Psoas muscle (tissue), 8 donors: ENCODE data around the gene FBXO9. TPM values are rescaled to one million over a fixed set of nuclear protein-coding genes. Genes with fewer than 3 reads are reported as not detected.

Experiments
- ATAC-seq, 4 donors: fragments of 200-7000 bp; cut with Tn5 transposase; one replicate each; pipeline ENCODE4 v1.9.1; 2020; ENCODE audit warnings: moderate library complexity in 3 of 4, mild to moderate bottlenecking in 2 of 4
- DNase-seq, 2 donors: peaks; one replicate each; pipeline ENCODE4 v3.0.0-alpha.2; 2020
- H3K27ac ChIP-seq: fragments of 200-600 bp; one replicate; pipeline ENCODE4 v1.8.0; 2022
- H3K27me3 ChIP-seq, 3 donors: fragments of 200-600 bp in 1 of 3; one replicate each; pipeline versions ENCODE4 v1.6.1 to v1.8.0; 2013 to 2022; ENCODE audit warnings: low read length in 2 of 3, mild to moderate bottlenecking in 2 of 3, moderate library complexity in 1 of 3; ENCODE audit not compliant: insufficient read depth in 3 of 3
- H3K36me3 ChIP-seq, 2 donors: fragments of 200-600 bp in 1 of 2; one replicate each; pipeline versions ENCODE4 v1.6.1 to v1.8.0; 2013 to 2022; ENCODE audit warnings: low read depth in 1 of 2, mild to moderate bottlenecking in 1 of 2, moderate library complexity in 1 of 2; ENCODE audit not compliant: insufficient read depth in 1 of 2
- H3K4me1 ChIP-seq: fragments of 200-600 bp; one replicate; pipeline ENCODE4 v1.8.0; 2022
- H3K4me3 ChIP-seq: fragments of 200-600 bp; one replicate; pipeline ENCODE4 v1.8.0; 2022; ENCODE audit warnings: mild to moderate bottlenecking
- H3K9me3 ChIP-seq: fragments of 200-600 bp; one replicate; pipeline ENCODE4 v1.8.0; 2022
- CTCF ChIP-seq: fragments of 200-600 bp; IDR thresholded peaks from one replicate; pipeline ENCODE4 v1.8.0; 2022; ENCODE audit warnings: antibody characterized with exemption
- WGBS, 3 donors: extraction: QIAGEN DNeasy Blood & Tissue Kit; methylation state at CpG; one replicate each; pipeline versions ENCODE4 v1.1.6 to v1.1.7; 2013; 5-methylcytosine and 5-hydroxymethylcytosine counted together
- intact Hi-C, 2 donors: fragments of 100-400 bp; cut with DNase I; formaldehyde crosslinking; loops; one replicate each; pipeline versions ENCODE4 v1.11.0 to v1.14.2; 2022
- polyA plus RNA-seq, 3 donors: library from polyadenylated mRNA; stranded (reverse); fragments of 200-250 nt; gene quantifications; one replicate each; pipeline ENCODE4 v1.2.3, GENCODE V29; 2013
- total RNA-seq, 4 donors: library from RNA; stranded (reverse); fragmentation: NEBNext Ultra II Directional in 2 of 4; extraction: Animal tissue kit (Norgen Biotek cat#: 25700) in 2 of 4; gene quantifications; one replicate each; pipeline versions ENCODE4 v1.2.1 to v1.2.4, GENCODE V29; 2021 to 2023
- donor health status: healthy with polysubstance abuse.
- donor health status: DM: no; HTN: no; CAD: no; lungs with moderate emphysema.
- donor health status: Bipolar disorder and iron deficiency.
- donor health status: healthy.
- donor health status: DM: yes; HTN: yes; CAD: no.
- donor health status: DM: no; HTN: no; CAD: no.
- donor health status: DM: no; HTN: no; CAD: no.
- donor health status: DM: yes; HTN: yes; CAD: no.

The FBXO9 gene
- total and polyA plus RNA-seq, 7 donors, result 23.2 to 74.2 (median 44.3) TPM

- H3K27me3 ChIP-seq, result no peaks in the 10 kb centered on the region
- DNase-seq (no peak), ATAC-seq (no peak)
- 53 to 73% (median 56%) methylated on average over 5 of the region's 5 CpGs for WGBS, 3 donors
- no peak for TF ChIP-seq CTCF
- H3K36me3 ChIP-seq, result peaks cover 0 to 7% of the 10 kb centered on the region in 2 donors
- intact Hi-C loops, result loop anchor here in 1 of 2 donors (1.0 to 5.0 kb wide), 2 partner anchors 22 to 174 kb away; no protein-coding TSS in a partner anchor
- H3K27ac ChIP-seq, result no peak overlapping the region
- peaks cover 40% of the 10 kb centered on the region for H3K4me1 ChIP-seq
- H3K9me3 ChIP-seq, result peaks cover 7% of the 10 kb centered on the region
- no peak overlapping the region for H3K4me3 ChIP-seq
Observed at GRCh38 chr6:53055873-53056272, 9.3 kb upstream of the FBXO9 start.

- no peak overlapping the region for H3K27ac ChIP-seq
- H3K4me1 ChIP-seq, result peaks cover 40% of the 10 kb centered on the region
- intact Hi-C loops, result loop anchor here in 1 of 2 donors (1.0 to 5.0 kb wide), 2 partner anchors 22 to 174 kb away; no protein-coding TSS in a partner anchor
Observed at GRCh38 chr6:53056273-53056672, 8.9 kb upstream of the FBXO9 start.

GRCh38 chr6:53058388-53059195 is 6.6 kb upstream of the FBXO9 start:
- 68 to 79% (median 71%) methylated on average over 4 of the region's 4 CpGs for WGBS, 3 donors
- ATAC-seq (no peak), DNase-seq (no peak)
- Histone ChIP-seq H3K27ac (no peak overlapping the region), H3K4me3 (peak overlapping the region; percentile 0), H3K27me3 (no peaks in the 10 kb centered on the region), H3K9me3 (no peaks in the 10 kb centered on the region), H3K4me1 (peaks cover 45% of the 10 kb centered on the region), H3K36me3 (no peaks in the 10 kb centered on the region)
- intact Hi-C loops, result loop anchor here in 1 of 2 donors (5.0 kb wide), 1 partner anchor 176 kb away; no protein-coding TSS in a partner anchor
- TF ChIP-seq CTCF, result no peak

More at GRCh38 chr6:53056273-53056672, 8.9 kb upstream of the FBXO9 start:
- WGBS, 3 donors, result 47 to 53% (median 50%) methylated on average over 3 of the region's 3 CpGs
- Histone ChIP-seq H3K36me3 (peaks cover 0 to 7% of the 10 kb centered on the region in 2 donors), H3K4me3 (no peak overlapping the region), H3K9me3 (peaks cover 5% of the 10 kb centered on the region), H3K27me3 (no peaks in the 10 kb centered on the region)
- TF ChIP-seq CTCF, result no peak
- DNase-seq, result no peak
- ATAC-seq, result no peak

GRCh38 chr6:53059648-53060589 is 5.3 kb upstream of the FBXO9 start:
- Histone ChIP-seq H3K4me1 (peaks cover 48% of the 10 kb centered on the region), H3K9me3 (no peaks in the 10 kb centered on the region), H3K4me3 (peak overlapping the region; percentile 93), H3K36me3 (no peaks in the 10 kb centered on the region), H3K27ac (peak overlapping the region; percentile 93), H3K27me3 (no peaks in the 10 kb centered on the region)
- ATAC-seq (no peak), DNase-seq (no peak)
- intact Hi-C loops, result loop anchor here in 1 of 2 donors (5.0 kb wide), 1 partner anchor 178 kb away; no protein-coding TSS in a partner anchor
- TF ChIP-seq CTCF, result no peak
- WGBS, 3 donors, result 18 to 24% (median 20%) methylated on average over 3 of the region's 3 CpGs
